ENCODE results near the gene HBZ. TPM values are rescaled to one million over a fixed set of nuclear protein-coding genes. Genes with fewer than 3 reads are reported as not detected.
A peak's percentile ranks its signal among the peaks of the same experiment; 100 is the strongest.

The HBZ gene
- total and polyA plus RNA-seq, 2 experiments from 2014 or later: 0.28 TPM; not detected in 1

- no peaks in the 10 kb centered on the region for H4K20me1 ChIP-seq (ENCODE audit: insufficient read depth, poor library complexity, severe bottlenecking)
- TF ChIP-seq CTCF (IDR thresholded peaks at IDR 0.05; ENCODE audit: poor library complexity) (no peak), EZH2 (IDR thresholded peaks at IDR 0.05; ENCODE audit: borderline replicate concordance) (no peak), EZH2phosphoT487 (IDR thresholded peaks at IDR 0.05; ENCODE audit: low read depth, severe bottlenecking, unreplicated experiment) (no peak)
- no peaks in the 10 kb centered on the region for H3K36me3 ChIP-seq (replicated peaks; ENCODE audit: insufficient read depth, low read depth)
- H3K27me3 ChIP-seq: no peaks in the 10 kb centered on the region
- H3K4me2 ChIP-seq: no peak overlapping the region
- H3K4me1 ChIP-seq (ENCODE audit: insufficient read depth): no peaks in the 10 kb centered on the region
- 99% methylated on average over 2 of the region's 2 CpGs for WGBS (ENCODE audit: low lambda C conversion rate, missing lambda C conversion rate)
- no peaks in the 10 kb centered on the region for H3K9me2 ChIP-seq (replicated peaks; ENCODE audit: insufficient read depth)
- peaks cover 48% of the 10 kb centered on the region for H3K79me2 ChIP-seq
- H2AFZ ChIP-seq: no peak overlapping the region
- no peak overlapping the region for H3K27ac ChIP-seq
- DNase-seq (ENCODE audit: low spot score): no peak
- no peaks in the 10 kb centered on the region for H3K9me3 ChIP-seq (ENCODE audit: low read depth)
- H3K4me3 ChIP-seq: no peak overlapping the region
Measured at GRCh38 chr16:133716-134115, 18.7 kb upstream of the HBZ start.

- Histone ChIP-seq H3K36me3 (replicated peaks; ENCODE audit: insufficient read depth, low read depth) (no peaks in the 10 kb centered on the region), H3K27ac (peak overlapping the region; percentile 96), H3K4me2 (peak overlapping the region; percentile 96), H3K79me2 (peaks cover 34% of the 10 kb centered on the region), H3K4me3 (peak overlapping the region; percentile 89), H4K20me1 (ENCODE audit: insufficient read depth, poor library complexity, severe bottlenecking) (no peaks in the 10 kb centered on the region), H2AFZ (peak overlapping the region; percentile 96), H3K4me1 (ENCODE audit: insufficient read depth) (no peaks in the 10 kb centered on the region), H3K9me2 (replicated peaks; ENCODE audit: insufficient read depth) (no peaks in the 10 kb centered on the region), H3K27me3 (no peaks in the 10 kb centered on the region), H3K9me3 (ENCODE audit: low read depth) (no peaks in the 10 kb centered on the region)
- TF ChIP-seq EZH2 (IDR thresholded peaks at IDR 0.05; ENCODE audit: borderline replicate concordance) (no peak), EZH2phosphoT487 (IDR thresholded peaks at IDR 0.05; ENCODE audit: low read depth, severe bottlenecking, unreplicated experiment) (no peak)
- WGBS (ENCODE audit: low lambda C conversion rate, missing lambda C conversion rate): 1% methylated on average over 22 of the region's 30 CpGs
- DNase-seq (ENCODE audit: low spot score): peak; percentile 32
Measured at GRCh38 chr16:138049-138417, 14.4 kb upstream of the HBZ start.

GRCh38 chr16:140175-140857, 12.1 kb upstream of the HBZ start:
- H3K4me2 ChIP-seq: no peak overlapping the region
- no peak for DNase-seq (ENCODE audit: low spot score)
- H2AFZ ChIP-seq: no peak overlapping the region
- no peak overlapping the region for H3K4me3 ChIP-seq
- H3K36me3 ChIP-seq (replicated peaks; ENCODE audit: insufficient read depth, low read depth): no peaks in the 10 kb centered on the region
- 71% methylated on average over 10 of the region's 10 CpGs for WGBS (ENCODE audit: low lambda C conversion rate, missing lambda C conversion rate)
- no peaks in the 10 kb centered on the region for H3K4me1 ChIP-seq (ENCODE audit: insufficient read depth)
- H3K9me3 ChIP-seq (ENCODE audit: low read depth): no peaks in the 10 kb centered on the region
- peaks cover 24% of the 10 kb centered on the region for H3K79me2 ChIP-seq
- no peak for TF ChIP-seq EZH2phosphoT487 (IDR thresholded peaks at IDR 0.05; ENCODE audit: low read depth, severe bottlenecking, unreplicated experiment)
- TF ChIP-seq CTCF (IDR thresholded peaks at IDR 0.05; ENCODE audit: poor library complexity): no peak
- TF ChIP-seq EZH2 (IDR thresholded peaks at IDR 0.05; ENCODE audit: borderline replicate concordance): no peak
- H3K27me3 ChIP-seq: no peaks in the 10 kb centered on the region
- no peak overlapping the region for H3K27ac ChIP-seq
- H4K20me1 ChIP-seq (ENCODE audit: insufficient read depth, poor library complexity, severe bottlenecking): no peaks in the 10 kb centered on the region
- H3K9me2 ChIP-seq (replicated peaks; ENCODE audit: insufficient read depth): no peaks in the 10 kb centered on the region

- no peaks in the 10 kb centered on the region for H3K27me3 ChIP-seq
- H3K36me3 ChIP-seq (replicated peaks; ENCODE audit: insufficient read depth, low read depth): no peaks in the 10 kb centered on the region
- H3K9me2 ChIP-seq (replicated peaks; ENCODE audit: insufficient read depth): no peaks in the 10 kb centered on the region
- no peak overlapping the region for H3K4me3 ChIP-seq
- H3K4me2 ChIP-seq: no peak overlapping the region
- no peaks in the 10 kb centered on the region for H3K4me1 ChIP-seq (ENCODE audit: insufficient read depth)
- 91% methylated on average over 12 of the region's 12 CpGs for WGBS (ENCODE audit: low lambda C conversion rate, missing lambda C conversion rate)
- DNase-seq (ENCODE audit: low spot score): no peak
- no peaks in the 10 kb centered on the region for H4K20me1 ChIP-seq (ENCODE audit: insufficient read depth, poor library complexity, severe bottlenecking)
- no peaks in the 10 kb centered on the region for H3K9me3 ChIP-seq (ENCODE audit: low read depth)
- no peak overlapping the region for H3K27ac ChIP-seq
- no peak overlapping the region for H2AFZ ChIP-seq
- H3K79me2 ChIP-seq: peaks cover 5% of the 10 kb centered on the region
- no peak for TF ChIP-seq CTCF (IDR thresholded peaks at IDR 0.05; ENCODE audit: poor library complexity)
- no peak for TF ChIP-seq EZH2phosphoT487 (IDR thresholded peaks at IDR 0.05; ENCODE audit: low read depth, severe bottlenecking, unreplicated experiment)
- TF ChIP-seq EZH2 (IDR thresholded peaks at IDR 0.05; ENCODE audit: borderline replicate concordance): no peak
Measured at GRCh38 chr16:142405-142967, 10.0 kb upstream of the HBZ start.

Measured in hepatocyte (in vitro differentiated cells).